ENCODE measurements around the gene TOMM40.
"Not testable (repeated sequence)": the region's sequence is repeated elsewhere in the genome, so short reads cannot be mapped to it uniquely, and the experiment has no call there.

TOMM40 gene

GRCh38 chr19:44851427-44851826 is 39.6 kb upstream of the TOMM40 start:
- TF ChIP-seq CTCF (IDR thresholded peaks at IDR 0.05) = no peak
- H3K4me2 ChIP-seq (ENCODE audit: low read length) = no peak overlapping the region
- peaks cover 61% of the 10 kb centered on the region for H3K79me2 ChIP-seq
- H3K4me1 ChIP-seq = peaks cover 18% of the 10 kb centered on the region
- no peak overlapping the region for H2AFZ ChIP-seq
- H3K36me3 ChIP-seq (ENCODE audit: control insufficient read depth, insufficient read depth, low read length) = no peaks in the 10 kb centered on the region
- no peaks in the 10 kb centered on the region for H3K27me3 ChIP-seq (ENCODE audit: control insufficient read depth, insufficient read depth, low read length)
- H3K9ac ChIP-seq = no peak overlapping the region
- H3K9me3 ChIP-seq (ENCODE audit: control insufficient read depth, low read length) = no peaks in the 10 kb centered on the region
- no peak overlapping the region for H3K27ac ChIP-seq
- H3K4me3 ChIP-seq (ENCODE audit: low read depth, low read length) = no peak overlapping the region

DNA sequence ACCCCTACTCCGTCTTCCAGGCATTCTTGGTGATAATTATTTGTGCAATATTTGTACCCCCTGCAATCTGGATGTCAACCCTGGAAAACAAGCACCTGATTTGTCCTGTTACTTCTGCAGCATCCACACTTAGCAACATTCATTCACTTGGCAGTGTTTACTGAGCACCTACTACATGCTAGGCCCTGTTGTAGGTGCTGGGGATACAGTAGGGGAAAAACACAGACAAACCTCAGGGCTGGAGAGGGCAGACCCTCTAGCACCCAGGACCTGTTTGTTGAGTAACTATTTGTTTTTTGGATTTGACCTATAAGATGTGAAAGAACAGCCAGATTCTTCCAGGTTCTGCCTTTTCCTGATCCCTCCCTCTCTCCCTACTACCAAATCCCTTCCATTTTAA is 35.4 kb upstream of the TOMM40 start:
- H3K27ac ChIP-seq = no peak overlapping the region
- TF ChIP-seq CTCF (IDR thresholded peaks at IDR 0.05) = no peak
- H3K79me2 ChIP-seq = peaks cover 57% of the 10 kb centered on the region
- H3K4me2 ChIP-seq (ENCODE audit: low read length) = no peak overlapping the region
- H3K4me3 ChIP-seq (ENCODE audit: low read depth, low read length) = no peak overlapping the region
- H3K27me3 ChIP-seq (ENCODE audit: control insufficient read depth, insufficient read depth, low read length) = no peaks in the 10 kb centered on the region
- peaks cover 4% of the 10 kb centered on the region for H3K4me1 ChIP-seq
- H2AFZ ChIP-seq = no peak overlapping the region
- H3K36me3 ChIP-seq (ENCODE audit: control insufficient read depth, insufficient read depth, low read length) = no peaks in the 10 kb centered on the region
- H3K9ac ChIP-seq = no peak overlapping the region
- H3K9me3 ChIP-seq (ENCODE audit: control insufficient read depth, low read length) = no peaks in the 10 kb centered on the region

DNA sequence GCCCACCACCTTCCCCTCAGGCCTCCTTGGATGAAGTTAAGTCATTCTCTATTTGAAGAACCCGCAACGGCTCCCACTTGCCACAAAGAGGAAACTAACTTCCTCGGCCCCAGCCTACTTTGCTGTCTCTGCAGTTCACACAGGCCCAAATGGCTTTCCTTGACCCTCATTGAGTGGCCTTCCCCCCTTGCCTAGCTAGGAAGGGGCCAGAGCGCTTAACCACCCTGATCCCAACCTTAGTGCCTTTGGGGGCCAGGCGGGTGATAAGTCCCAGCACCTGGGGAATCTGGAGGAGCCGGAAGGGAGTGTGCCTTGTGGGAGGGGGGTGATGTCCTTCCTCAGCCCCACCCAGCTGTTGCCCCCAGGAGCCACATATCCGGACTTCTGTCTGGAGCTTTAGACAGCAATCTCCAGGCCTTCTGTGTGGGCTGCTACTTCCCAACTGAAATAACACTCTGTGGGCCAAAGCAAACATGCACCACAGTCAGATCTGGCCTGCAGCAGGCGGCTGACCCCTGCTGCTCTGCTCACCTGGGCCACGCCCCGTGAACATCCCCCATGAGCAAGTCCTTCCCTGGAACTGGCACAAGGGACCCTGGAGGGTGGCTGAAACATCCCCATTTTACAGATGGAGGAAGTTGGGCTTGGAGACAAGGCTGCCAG is 34.5 kb upstream of the TOMM40 start:
- H3K27ac ChIP-seq = peak overlapping the region; percentile 39

GRCh38 chr19:44857837-44858236 is 33.2 kb upstream of the TOMM40 start:
- H3K4me3 ChIP-seq (ENCODE audit: low read depth, low read length) = no peak overlapping the region
- no peak overlapping the region for H3K9ac ChIP-seq
- H3K4me2 ChIP-seq (ENCODE audit: low read length) = no peak overlapping the region
- H3K9me3 ChIP-seq (ENCODE audit: control insufficient read depth, low read length) = no peaks in the 10 kb centered on the region
- no peak overlapping the region for H3K27ac ChIP-seq
- peaks cover 41% of the 10 kb centered on the region for H3K79me2 ChIP-seq
- no peak overlapping the region for H2AFZ ChIP-seq
- no peaks in the 10 kb centered on the region for H3K36me3 ChIP-seq (ENCODE audit: control insufficient read depth, insufficient read depth, low read length)
- peaks cover 12% of the 10 kb centered on the region for H3K4me1 ChIP-seq
- no peaks in the 10 kb centered on the region for H3K27me3 ChIP-seq (ENCODE audit: control insufficient read depth, insufficient read depth, low read length)
- no peak for TF ChIP-seq CTCF (IDR thresholded peaks at IDR 0.05)

More for the DNA sequence above, 34.5 kb upstream of the TOMM40 start:
- H3K4me2 ChIP-seq (ENCODE audit: low read length) = no peak overlapping the region
- no peak overlapping the region for H3K4me3 ChIP-seq (ENCODE audit: low read depth, low read length)
- peaks cover 48% of the 10 kb centered on the region for H3K79me2 ChIP-seq
- no peak overlapping the region for H2AFZ ChIP-seq
- no peak overlapping the region for H3K9ac ChIP-seq
- H3K4me1 ChIP-seq = peaks cover 12% of the 10 kb centered on the region
- TF ChIP-seq CTCF (IDR thresholded peaks at IDR 0.05) = no peak
- no peaks in the 10 kb centered on the region for H3K36me3 ChIP-seq (ENCODE audit: control insufficient read depth, insufficient read depth, low read length)
- H3K27me3 ChIP-seq (ENCODE audit: control insufficient read depth, insufficient read depth, low read length) = no peaks in the 10 kb centered on the region
- no peaks in the 10 kb centered on the region for H3K9me3 ChIP-seq (ENCODE audit: control insufficient read depth, low read length)

- not testable (repeated sequence) for H3K9ac ChIP-seq; H3K36me3 ChIP-seq (ENCODE audit: control insufficient read depth, insufficient read depth, low read length); H3K9me3 ChIP-seq (ENCODE audit: control insufficient read depth, low read length); H3K4me1 ChIP-seq; H3K27ac ChIP-seq; H3K27me3 ChIP-seq (ENCODE audit: control insufficient read depth, insufficient read depth, low read length); H2AFZ ChIP-seq
- Histone ChIP-seq H3K79me2 (peaks cover 35% of the 10 kb centered on the region), H3K4me3 (ENCODE audit: low read depth, low read length) (peak overlapping the region; percentile 3), H3K4me2 (ENCODE audit: low read length) (peak overlapping the region; percentile 53)
These were observed 29.5 kb upstream of the TOMM40 start for GRCh38 chr19:44861576-44861975.
